HFF-Myc (cell line): ENCODE results near the gene ST8SIA3.

ENCODE experiments used
- DNase-seq: peaks from one replicate; pipeline ENCODE4 v3.0.0-alpha.2; 2011; ENCODE audit warnings: low read depth; ENCODE audit errors: extremely low read depth
- H3K4me3 ChIP-seq: replicated peaks from 2 replicates; pipeline ENCODE4 v1.5.1; 2011; ENCODE audit warnings: low read depth, mild to moderate bottlenecking, control low read depth, low read length
- TF ChIP-seq, protein P1 (sequence below): IDR thresholded peaks from 2 replicates; pipeline ENCODE4 v1.5.1; 2012; ENCODE audit warnings: mild to moderate bottlenecking, low read depth, low read length, control low read depth; ENCODE audit errors: missing control alignments

Gene ST8SIA3

DNA sequence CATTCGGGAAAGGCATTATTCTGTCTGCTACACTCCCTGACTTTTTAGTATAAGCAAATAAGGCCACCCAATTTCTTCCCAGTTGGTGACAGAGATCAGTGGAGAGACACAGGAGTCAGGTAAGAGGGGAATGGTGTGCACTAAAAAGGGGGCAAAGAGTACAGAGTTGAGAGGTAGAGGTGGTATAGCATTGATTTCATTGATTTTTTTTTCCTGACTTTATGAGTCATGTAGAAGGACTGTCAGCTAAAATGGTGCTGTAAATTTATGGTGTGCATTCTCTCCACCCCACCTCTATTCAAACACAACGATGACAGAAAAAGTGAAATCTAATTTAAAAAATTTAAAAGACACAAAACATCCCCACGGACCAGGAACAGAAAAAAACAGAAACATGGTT is 23.7 kb upstream of the ST8SIA3 start:
- no peak overlapping the region for H3K4me3 ChIP-seq
- TF ChIP-seq, protein P1, sequence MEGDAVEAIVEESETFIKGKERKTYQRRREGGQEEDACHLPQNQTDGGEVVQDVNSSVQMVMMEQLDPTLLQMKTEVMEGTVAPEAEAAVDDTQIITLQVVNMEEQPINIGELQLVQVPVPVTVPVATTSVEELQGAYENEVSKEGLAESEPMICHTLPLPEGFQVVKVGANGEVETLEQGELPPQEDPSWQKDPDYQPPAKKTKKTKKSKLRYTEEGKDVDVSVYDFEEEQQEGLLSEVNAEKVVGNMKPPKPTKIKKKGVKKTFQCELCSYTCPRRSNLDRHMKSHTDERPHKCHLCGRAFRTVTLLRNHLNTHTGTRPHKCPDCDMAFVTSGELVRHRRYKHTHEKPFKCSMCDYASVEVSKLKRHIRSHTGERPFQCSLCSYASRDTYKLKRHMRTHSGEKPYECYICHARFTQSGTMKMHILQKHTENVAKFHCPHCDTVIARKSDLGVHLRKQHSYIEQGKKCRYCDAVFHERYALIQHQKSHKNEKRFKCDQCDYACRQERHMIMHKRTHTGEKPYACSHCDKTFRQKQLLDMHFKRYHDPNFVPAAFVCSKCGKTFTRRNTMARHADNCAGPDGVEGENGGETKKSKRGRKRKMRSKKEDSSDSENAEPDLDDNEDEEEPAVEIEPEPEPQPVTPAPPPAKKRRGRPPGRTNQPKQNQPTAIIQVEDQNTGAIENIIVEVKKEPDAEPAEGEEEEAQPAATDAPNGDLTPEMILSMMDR: no peak
- no peak for DNase-seq

- DNase-seq: no peak
- no peak overlapping the region for H3K4me3 ChIP-seq
- TF ChIP-seq, protein P1: no peak
Observed at GRCh38 chr18:57329856-57330255, 22.5 kb upstream of the ST8SIA3 start.

- no peak for DNase-seq
- TF ChIP-seq, protein P1: no peak
- H3K4me3 ChIP-seq: no peak overlapping the region
Observed at GRCh38 chr18:57331718-57332117, 20.6 kb upstream of the ST8SIA3 start.

- H3K4me3 ChIP-seq: no peak overlapping the region
- no peak for DNase-seq
- TF ChIP-seq, protein P1: no peak
Observed at GRCh38 chr18:57333940-57334339, 18.4 kb upstream of the ST8SIA3 start.

- TF ChIP-seq, protein P1: no peak
- no peak overlapping the region for H3K4me3 ChIP-seq
- no peak for DNase-seq
Observed at GRCh38 chr18:57334383-57334782, 18.0 kb upstream of the ST8SIA3 start.

DNA sequence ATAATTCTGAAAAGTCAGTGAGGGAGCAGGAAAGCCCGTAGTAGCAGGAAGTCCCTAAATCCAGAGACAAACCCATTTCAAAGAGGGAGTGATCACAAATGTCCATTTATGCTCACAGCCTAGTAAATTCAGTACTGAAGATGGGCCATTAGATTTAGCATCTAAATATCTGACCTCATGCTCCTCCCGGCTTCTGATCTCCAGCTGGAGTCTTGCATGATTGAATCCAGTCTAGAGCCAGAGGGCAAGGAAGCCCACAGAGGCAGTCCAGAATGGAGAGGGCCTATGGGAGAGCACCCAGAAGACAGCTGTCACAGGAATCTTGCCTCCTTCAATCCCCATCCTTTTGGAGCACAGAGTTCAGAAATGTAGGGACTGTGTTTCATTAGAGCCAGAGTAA is 16.0 kb upstream of the ST8SIA3 start:
- TF ChIP-seq, protein P1: no peak
- no peak for DNase-seq
- H3K4me3 ChIP-seq: no peak overlapping the region

GRCh38 chr18:57337890-57338289 is 14.5 kb upstream of the ST8SIA3 start:
- no peak overlapping the region for H3K4me3 ChIP-seq
- TF ChIP-seq, protein P1: no peak
- no peak for DNase-seq
